Activated CD4-positive, alpha-beta memory T cell treated with anti-CD3 and anti-CD28 coated beads for 36 hours (primary cell): Measurements from ENCODE around the gene MAD1L1. TPM values are rescaled to one million over a fixed set of nuclear protein-coding genes. Genes with fewer than 3 reads are reported as not detected.

Experiments used
- CTCF ChIA-PET: fragments of 350-600 bp; sonication (Branson Sonifier 250); formaldehyde crosslinking; loops from one replicate; lab custom pipeline; 2021; ENCODE audit warnings: antibody characterized with exemption, inconsistent platforms; lab: Charles Lee
- POLR2A ChIA-PET: fragments of 350-600 bp; sonication (Branson Sonifier 250); formaldehyde crosslinking; loops from one replicate; lab custom pipeline; 2021; ENCODE audit warnings: antibody characterized with exemption; lab: Charles Lee
- DNase-seq: peaks from one replicate; pipeline ENCODE4 v3.0.0-alpha.2; 2020
- H3K27ac Mint-ChIP-seq: one replicate; pipeline ENCODE4 v1.8.0; 2021; ENCODE audit warnings: mixed read lengths
- H3K27me3 Mint-ChIP-seq: one replicate; pipeline ENCODE4 v1.8.0; 2021; ENCODE audit warnings: mixed read lengths
- H3K36me3 Mint-ChIP-seq: one replicate; pipeline ENCODE4 v1.8.0; 2021; ENCODE audit warnings: mixed read lengths
- H3K4me1 Mint-ChIP-seq: one replicate; pipeline ENCODE4 v1.8.0; 2021; ENCODE audit warnings: low read depth, mixed read lengths
- H3K4me3 Mint-ChIP-seq: one replicate; pipeline ENCODE4 v1.8.0; 2021; ENCODE audit warnings: mild to moderate bottlenecking, mixed read lengths
- H3K9me3 Mint-ChIP-seq: one replicate; pipeline ENCODE4 v1.8.0; 2021; ENCODE audit warnings: mixed read lengths
- intact Hi-C: fragments of 100-400 bp; cut with micrococcal nuclease; formaldehyde crosslinking; loops from one replicate; pipeline ENCODE4 v1.15.1; 2023
- total RNA-seq, 2 experiments: library from RNA; stranded (reverse); gene quantifications; one replicate each; pipeline ENCODE4 v1.2.3, GENCODE V29; 2021

MAD1L1 gene
- total RNA-seq, 2 experiments from 2014 or later: 44.4 to 47.8 TPM

- ChIA-PET POLR2A (no interaction called here), CTCF (no interaction called here)
- Mint-ChIP-seq H3K4me1 (peaks cover 7% of the 10 kb centered on the region), H3K9me3 (peaks cover 4% of the 10 kb centered on the region), H3K4me3 (no peak overlapping the region), H3K36me3 (peaks cover 12% of the 10 kb centered on the region), H3K27ac (no peak overlapping the region), H3K27me3 (no peaks in the 10 kb centered on the region)
- intact Hi-C loops: no loop called here
- DNase-seq: no peak
These were observed 265.0 kb downstream of the MAD1L1 start for GRCh38 chr7:1967512-1968396.

- POLR2A ChIA-PET: no interaction called here
- intact Hi-C loops: no loop called here
- peaks cover 20% of the 10 kb centered on the region for H3K36me3 Mint-ChIP-seq
- CTCF ChIA-PET: no interaction called here
- DNase-seq: no peak
- H3K4me3 Mint-ChIP-seq: no peak overlapping the region
- H3K4me1 Mint-ChIP-seq: peaks cover 10% of the 10 kb centered on the region
- no peaks in the 10 kb centered on the region for H3K27me3 Mint-ChIP-seq
- peaks cover 15% of the 10 kb centered on the region for H3K9me3 Mint-ChIP-seq
- no peak overlapping the region for H3K27ac Mint-ChIP-seq
These were observed 266.0 kb downstream of the MAD1L1 start for GRCh38 chr7:1966631-1967200.

- Mint-ChIP-seq H3K4me3 (no peak overlapping the region), H3K36me3 (peaks cover 27% of the 10 kb centered on the region), H3K27ac (no peak overlapping the region), H3K27me3 (no peaks in the 10 kb centered on the region), H3K9me3 (peaks cover 25% of the 10 kb centered on the region), H3K4me1 (peaks cover 12% of the 10 kb centered on the region)
- ChIA-PET CTCF (no interaction called here), POLR2A (no interaction called here)
- no peak for DNase-seq
- intact Hi-C loops: no loop called here
These were observed 267.0 kb downstream of the MAD1L1 start for GRCh38 chr7:1965579-1966294.

GRCh38 chr7:1964913-1965578 lies 267.7 kb downstream of the MAD1L1 start:
- no peak overlapping the region for H3K4me3 Mint-ChIP-seq
- H3K4me1 Mint-ChIP-seq: peaks cover 12% of the 10 kb centered on the region
- H3K9me3 Mint-ChIP-seq: peaks cover 31% of the 10 kb centered on the region
- H3K27ac Mint-ChIP-seq: no peak overlapping the region
- ChIA-PET CTCF (no interaction called here), POLR2A (no interaction called here)
- intact Hi-C loops: no loop called here
- DNase-seq: no peak
- no peaks in the 10 kb centered on the region for H3K27me3 Mint-ChIP-seq
- H3K36me3 Mint-ChIP-seq: peaks cover 32% of the 10 kb centered on the region

GRCh38 chr7:1964211-1964912 lies 268.4 kb downstream of the MAD1L1 start:
- DNase-seq: no peak
- Mint-ChIP-seq H3K9me3 (peaks cover 36% of the 10 kb centered on the region), H3K4me1 (peaks cover 6% of the 10 kb centered on the region), H3K4me3 (no peak overlapping the region), H3K27ac (no peak overlapping the region), H3K27me3 (no peaks in the 10 kb centered on the region), H3K36me3 (peaks cover 33% of the 10 kb centered on the region)
- CTCF ChIA-PET: no interaction called here
- intact Hi-C loops: no loop called here
- POLR2A ChIA-PET: no interaction called here

- Mint-ChIP-seq H3K27ac (no peak overlapping the region), H3K9me3 (peaks cover 39% of the 10 kb centered on the region), H3K36me3 (peaks cover 34% of the 10 kb centered on the region), H3K27me3 (no peaks in the 10 kb centered on the region), H3K4me3 (no peak overlapping the region), H3K4me1 (peaks cover 5% of the 10 kb centered on the region)
- intact Hi-C loops: no loop called here
- ChIA-PET CTCF (no interaction called here), POLR2A (no interaction called here)
- DNase-seq: no peak
These were observed 269.2 kb downstream of the MAD1L1 start for GRCh38 chr7:1963575-1963974.

- POLR2A ChIA-PET: no interaction called here
- peak overlapping the region; percentile 43 for H3K4me3 Mint-ChIP-seq
These were observed 271.0 kb downstream of the MAD1L1 start for GRCh38 chr7:1961701-1962276.

GRCh38 chr7:1959305-1959704 lies 273.4 kb downstream of the MAD1L1 start:
- no peaks in the 10 kb centered on the region for H3K27me3 Mint-ChIP-seq
- peaks cover 48% of the 10 kb centered on the region for H3K36me3 Mint-ChIP-seq
- intact Hi-C loops: no loop called here
- no peak overlapping the region for H3K27ac Mint-ChIP-seq
- H3K4me1 Mint-ChIP-seq: peaks cover 5% of the 10 kb centered on the region
- ChIA-PET CTCF (no interaction called here), POLR2A (no interaction called here)
- H3K4me3 Mint-ChIP-seq: no peak overlapping the region
- peaks cover 45% of the 10 kb centered on the region for H3K9me3 Mint-ChIP-seq
- no peak for DNase-seq

More at GRCh38 chr7:1961701-1962276, 271.0 kb downstream of the MAD1L1 start:
- CTCF ChIA-PET: no interaction called here
- peaks cover 5% of the 10 kb centered on the region for H3K4me1 Mint-ChIP-seq
- peak; percentile 80 for DNase-seq
- intact Hi-C loops: loop anchor here (1.0 kb wide), 2 partner anchors 21 to 39 kb away; no protein-coding TSS in a partner anchor
- peaks cover 45% of the 10 kb centered on the region for H3K9me3 Mint-ChIP-seq
- H3K27me3 Mint-ChIP-seq: no peaks in the 10 kb centered on the region
- peaks cover 46% of the 10 kb centered on the region for H3K36me3 Mint-ChIP-seq
- peak overlapping the region; percentile 84 for H3K27ac Mint-ChIP-seq

- no peak for DNase-seq
- H3K27me3 Mint-ChIP-seq: no peaks in the 10 kb centered on the region
- ChIA-PET POLR2A (no interaction called here), CTCF (no interaction called here)
- peaks cover 5% of the 10 kb centered on the region for H3K4me1 Mint-ChIP-seq
- H3K4me3 Mint-ChIP-seq: no peak overlapping the region
- H3K36me3 Mint-ChIP-seq: peaks cover 39% of the 10 kb centered on the region
- no peak overlapping the region for H3K27ac Mint-ChIP-seq
- H3K9me3 Mint-ChIP-seq: peaks cover 39% of the 10 kb centered on the region
- intact Hi-C loops: no loop called here
These were observed 275.1 kb downstream of the MAD1L1 start for GRCh38 chr7:1957471-1958225.

GRCh38 chr7:1956611-1957470 lies 275.9 kb downstream of the MAD1L1 start:
- no peaks in the 10 kb centered on the region for H3K27me3 Mint-ChIP-seq
- H3K4me3 Mint-ChIP-seq: no peak overlapping the region
- no peak overlapping the region for H3K27ac Mint-ChIP-seq
- POLR2A ChIA-PET: no interaction called here
- intact Hi-C loops: no loop called here
- peaks cover 33% of the 10 kb centered on the region for H3K36me3 Mint-ChIP-seq
- no peak for DNase-seq
- H3K9me3 Mint-ChIP-seq: peaks cover 31% of the 10 kb centered on the region
- H3K4me1 Mint-ChIP-seq: peaks cover 4% of the 10 kb centered on the region
- CTCF ChIA-PET: no interaction called here
